NCI-H524 (cell line): ENCODE results near the gene SART1.

Experiments
- DNase-seq, 2 experiments: peaks; one replicate each; lab custom pipeline; 2025; lab: John Stamatoyannopoulos, UW

Gene SART1

GRCh38 chr11:65961267-65962140 is at the start of gene SART1:
Gene SART1, plus strand, starts transcription at chr11:65961734. Its CDS starts 47 bp downstream, at chr11:65961781.
- DNase-seq, result peak; percentile 94 to 98

- DNase-seq, result no peak
Observed at GRCh38 chr11:65912845-65913244, 48.7 kb upstream of the SART1 start.

- DNase-seq, result peak; percentile 29 to 69
Observed at GRCh38 chr11:65915101-65915820, 46.3 kb upstream of the SART1 start.

GRCh38 chr11:65915821-65916251 is 45.7 kb upstream of the SART1 start:
- no peak for DNase-seq

- no peak for DNase-seq
Observed at GRCh38 chr11:65916391-65916790, 45.1 kb upstream of the SART1 start.

GRCh38 chr11:65917077-65917433 is 44.5 kb upstream of the SART1 start:
- DNase-seq, result no peak

GRCh38 chr11:65917434-65918210 is 43.9 kb upstream of the SART1 start:
- DNase-seq, result no peak

GRCh38 chr11:65918211-65919140 is 43.1 kb upstream of the SART1 start, which contains the start of gene C11orf68:
Gene C11orf68, minus strand, starts transcription at chr11:65919062. Its CDS starts 31 bp downstream, at chr11:65919031.
- DNase-seq, result no peak

GRCh38 chr11:65919141-65919572 is 42.4 kb upstream of the SART1 start, which contains the start of gene DRAP1:
Gene DRAP1, plus strand, starts transcription at chr11:65919426. Its CDS starts 76 bp downstream, at chr11:65919502.
- DNase-seq, result peak; percentile 89 to 93

GRCh38 chr11:65919573-65920371 is 41.8 kb upstream of the SART1 start:
- peak in 1 of 2 experiments; percentile 61 for DNase-seq

- DNase-seq, result no peak
Observed at GRCh38 chr11:65920372-65920802, 41.1 kb upstream of the SART1 start.

- no peak for DNase-seq
Observed at GRCh38 chr11:65921033-65921555, 40.4 kb upstream of the SART1 start.

GRCh38 chr11:65921876-65922275 is 39.7 kb upstream of the SART1 start:
- no peak for DNase-seq

- DNase-seq, result no peak
Observed at GRCh38 chr11:65922565-65922964, 39.0 kb upstream of the SART1 start.

GRCh38 chr11:65925397-65925796 is 36.1 kb upstream of the SART1 start:
- DNase-seq, result no peak

GRCh38 chr11:65927904-65928397 is 33.6 kb upstream of the SART1 start:
- no peak for DNase-seq

- DNase-seq, result no peak
Observed at GRCh38 chr11:65928667-65929066, 32.9 kb upstream of the SART1 start.

GRCh38 chr11:65931773-65932557 is 29.6 kb upstream of the SART1 start:
- DNase-seq, result no peak

GRCh38 chr11:65932558-65932919 is 29.0 kb upstream of the SART1 start:
- DNase-seq, result peak in 1 of 2 experiments; percentile 27
